HEK293 (cell line): ENCODE data around the gene OGFOD2.

Experiments
- CTCF ChIA-PET: fragments of 350-600 bp; formaldehyde crosslinking; extraction: SDS; loops from one replicate; lab custom pipeline; 2021; ENCODE audit warnings: antibody characterized with exemption; lab: Yijun Ruan, JAX
- POLR2A ChIA-PET: fragments of 300-600 bp; formaldehyde crosslinking; extraction: SDS; loops from one replicate; lab custom pipeline; 2020; ENCODE audit warnings: antibody characterized with exemption, inconsistent platforms; lab: Yijun Ruan, JAX
- H3K27ac ChIP-seq: fragments of 200-500 bp; sonication (Bioruptor generic); 2 replicates; pipeline ENCODE4 v1.5.1; 2014; ENCODE audit warnings: low read depth, low read length, control low read depth, inconsistent platforms; ENCODE audit errors: extremely low read depth
- H3K36me3 ChIP-seq, 2 experiments: fragments of 200-500 bp in 1 of 2; sonication (Bioruptor generic) in 1 of 2; 1 replicate in 1 of 2; 2 replicates in 1 of 2; pipeline ENCODE4 v1.5.1; 2014 to 2017; ENCODE audit warnings: inconsistent platforms in 2 of 2, low read length in 2 of 2; ENCODE audit not compliant: control insufficient read depth in 2 of 2, insufficient read depth in 1 of 2
- H3K4me1 ChIP-seq: fragments of 200-500 bp; sonication (Bioruptor generic); 2 replicates; pipeline ENCODE4 v1.5.1; 2014; ENCODE audit warnings: mild to moderate bottlenecking, low read length, inconsistent platforms; ENCODE audit not compliant: control insufficient read depth, insufficient read depth
- H3K4me3 ChIP-seq: 2 replicates; pipeline ENCODE4 v1.5.1; 2011; ENCODE audit warnings: low read depth, mild to moderate bottlenecking, control low read depth, low read length, moderate library complexity
- H3K9me3 ChIP-seq: fragments of 200-500 bp; sonication (Bioruptor generic); 2 replicates; pipeline ENCODE4 v1.5.1; 2014; ENCODE audit warnings: low read depth, low read length, inconsistent platforms; ENCODE audit not compliant: control insufficient read depth, insufficient read depth
- BCL6B ChIP-seq: fragments of 450-650 bp; formaldehyde crosslinking; IDR thresholded peaks from 2 replicates; pipeline ENCODE4 v1.5.1; 2017; ENCODE audit warnings: missing biosample characterization, missing genetic modification characterization
- GLIS1 ChIP-seq: fragments of 450-650 bp; formaldehyde crosslinking; IDR thresholded peaks from 2 replicates; pipeline ENCODE4 v1.5.1; 2016; ENCODE audit warnings: missing biosample characterization, missing genetic modification characterization
- GLIS2 ChIP-seq: fragments of 450-650 bp; formaldehyde crosslinking; IDR thresholded peaks from 2 replicates; pipeline ENCODE4 v1.5.1; 2016; ENCODE audit warnings: missing biosample characterization, missing genetic modification characterization
- HIC1 ChIP-seq: fragments of 450-650 bp; formaldehyde crosslinking; IDR thresholded peaks from 2 replicates; pipeline ENCODE4 v1.5.1; 2016; ENCODE audit warnings: missing biosample characterization, missing genetic modification characterization
- KLF1 ChIP-seq: fragments of 450-650 bp; formaldehyde crosslinking; IDR thresholded peaks from 2 replicates; pipeline ENCODE4 v1.5.1; 2016; ENCODE audit warnings: missing biosample characterization, missing genetic modification characterization
- MZF1 ChIP-seq: fragments of 450-650 bp; formaldehyde crosslinking; IDR thresholded peaks from 2 replicates; pipeline ENCODE4 v1.5.1; 2017; ENCODE audit warnings: missing biosample characterization, missing genetic modification characterization, borderline replicate concordance
- PBX3 ChIP-seq: sonication (generic); formaldehyde crosslinking; IDR thresholded peaks from 2 replicates; pipeline ENCODE4 v1.8.1; 2022; ENCODE audit warnings: mild to moderate bottlenecking, moderate library complexity, missing genetic modification reagents
- PRDM1 ChIP-seq: fragments of 450-650 bp; formaldehyde crosslinking; IDR thresholded peaks from 2 replicates; pipeline ENCODE4; 2016; ENCODE audit warnings: missing biosample characterization, missing genetic modification characterization
- ZBTB1 ChIP-seq: fragments of 450-650 bp; formaldehyde crosslinking; IDR thresholded peaks from 2 replicates; pipeline ENCODE4 v1.5.1; 2016; ENCODE audit warnings: missing biosample characterization, missing genetic modification characterization
- ZIC2 ChIP-seq: fragments of 450-650 bp; formaldehyde crosslinking; IDR thresholded peaks from 2 replicates; pipeline ENCODE4 v1.5.1; 2016; ENCODE audit warnings: missing biosample characterization, missing genetic modification characterization
- ZNF148 ChIP-seq: fragments of 450-650 bp; formaldehyde crosslinking; IDR thresholded peaks from 2 replicates; pipeline ENCODE4 v1.5.0; 2017; ENCODE audit warnings: missing biosample characterization, missing genetic modification characterization, borderline replicate concordance
- ZNF202 ChIP-seq: fragments of 450-650 bp; formaldehyde crosslinking; IDR thresholded peaks from 2 replicates; pipeline ENCODE4 v1.5.1; 2016; ENCODE audit warnings: missing biosample characterization, missing genetic modification characterization, borderline replicate concordance
- ZNF221 ChIP-seq: fragments of 450-650 bp; formaldehyde crosslinking; IDR thresholded peaks from 2 replicates; pipeline ENCODE4 v1.5.1; 2017; ENCODE audit warnings: missing biosample characterization, missing genetic modification characterization, borderline replicate concordance
- ZNF302 ChIP-seq: fragments of 450-650 bp; formaldehyde crosslinking; IDR thresholded peaks from 2 replicates; pipeline ENCODE4 v1.5.1; 2016; ENCODE audit warnings: missing biosample characterization, missing genetic modification characterization, low read depth
- ZNF366 ChIP-seq: fragments of 450-650 bp; formaldehyde crosslinking; conservative IDR thresholded peaks from 2 replicates; pipeline ENCODE4 v1.5.1; 2016; ENCODE audit warnings: missing biosample characterization, missing genetic modification characterization
- ZNF394 ChIP-seq: fragments of 450-650 bp; formaldehyde crosslinking; IDR thresholded peaks from 2 replicates; pipeline ENCODE4 v1.5.1; 2016; ENCODE audit warnings: missing biosample characterization, missing genetic modification characterization, mild to moderate bottlenecking, moderate library complexity, borderline replicate concordance
- ZNF416 ChIP-seq: fragments of 450-650 bp; formaldehyde crosslinking; IDR thresholded peaks from 2 replicates; pipeline ENCODE4 v1.5.1; 2016; ENCODE audit warnings: missing biosample characterization, missing genetic modification characterization
- ZNF48 ChIP-seq: fragments of 450-650 bp; formaldehyde crosslinking; IDR thresholded peaks from 2 replicates; pipeline ENCODE4 v1.5.1; 2016; ENCODE audit warnings: missing biosample characterization, missing genetic modification characterization
- ZNF571 ChIP-seq: fragments of 450-650 bp; formaldehyde crosslinking; IDR thresholded peaks from 2 replicates; pipeline ENCODE4 v1.5.0; 2017; ENCODE audit warnings: missing biosample characterization, missing genetic modification characterization
- ZNF596 ChIP-seq: fragments of 450-650 bp; IDR thresholded peaks from 2 replicates; pipeline ENCODE4 v1.5.0; 2018; ENCODE audit warnings: missing biosample characterization, mild to moderate bottlenecking, missing genetic modification characterization, moderate library complexity
- ZNF843 ChIP-seq: fragments of 450-650 bp; formaldehyde crosslinking; IDR thresholded peaks from 2 replicates; pipeline ENCODE4 v1.5.1; 2016; ENCODE audit warnings: missing biosample characterization, missing genetic modification characterization
- ZSCAN18 ChIP-seq: fragments of 450-650 bp; formaldehyde crosslinking; IDR thresholded peaks from 2 replicates; pipeline ENCODE4 v1.5.1; 2016; ENCODE audit warnings: missing biosample characterization, missing genetic modification characterization

OGFOD2 gene

GRCh38 chr12:123017753-123018152 lies 42.7 kb downstream of the OGFOD2 start:
- no peak overlapping the region for H3K27ac ChIP-seq
- no peaks in the 10 kb centered on the region; a peak in 1 of 3 replicates for H3K36me3 ChIP-seq
- TF ChIP-seq PRDM1 (peak; percentile 98), ZNF571 (tag by site-specific recombination) (no peak), ZNF596 (tag by site-specific recombination) (0 out of 2 replicates have a peak, but pooled peaks have one; percentile 24), ZNF366 (peak; percentile 95)
- ChIA-PET POLR2A (no interaction called here), CTCF (no interaction called here)
- H3K4me3 ChIP-seq, result no peak overlapping the region
- H3K4me1 ChIP-seq, result no peaks in the 10 kb centered on the region
- H3K9me3 ChIP-seq, result no peaks in the 10 kb centered on the region

- no peaks in the 10 kb centered on the region for H3K4me1 ChIP-seq
- TF ChIP-seq ZIC2 (tag by site-specific recombination) (peak; percentile 24; the same call in 1 of the 2 replicates), GLIS1 (tag by site-specific recombination) (peak; percentile 82), KLF1 (tag by site-specific recombination) (no peak)
- H3K36me3 ChIP-seq, result no peaks in the 10 kb centered on the region; a peak in 1 of 3 replicates
- H3K9me3 ChIP-seq, result no peaks in the 10 kb centered on the region
- CTCF ChIA-PET, result interaction anchor here (1.3 to 1.6 kb wide), 2 partner anchors 15 to 56 kb away, joined by 3 to 4 read pairs; no protein-coding TSS in a partner anchor
- 0 out of 2 replicates have a peak overlapping the region, but pooled peaks have one; percentile 16 for H3K27ac ChIP-seq
- POLR2A ChIA-PET, result no interaction called here
- H3K4me3 ChIP-seq, result no peak overlapping the region
Observed at GRCh38 chr12:123019841-123020138, 44.7 kb downstream of the OGFOD2 start.

GRCh38 chr12:123021688-123022604 lies 46.9 kb downstream of the OGFOD2 start:
- POLR2A ChIA-PET, result no interaction called here
- Histone ChIP-seq H3K9me3 (no peaks in the 10 kb centered on the region), H3K4me3 (no peak overlapping the region), H3K27ac (no peak overlapping the region), H3K4me1 (no peaks in the 10 kb centered on the region), H3K36me3 (no peaks in the 10 kb centered on the region; a peak in 1 of 3 replicates)
- CTCF ChIA-PET, result interaction anchor here (0.6 kb wide), 1 partner anchor 13 kb away, joined by 4 read pairs; no protein-coding TSS in a partner anchor
- TF ChIP-seq BCL6B (tag by site-specific recombination) (no peak), ZBTB1 (tag by site-specific recombination) (no peak), ZNF394 (no peak), ZNF571 (tag by site-specific recombination) (no peak), MZF1 (tag by site-specific recombination) (no peak), PBX3 (no peak), ZNF148 (tag by site-specific recombination) (no peak), ZNF302 (no peak), ZNF221 (no peak), ZNF48 (tag by site-specific recombination) (no peak), GLIS2 (no peak), ZNF843 (tag by site-specific recombination) (no peak), ZNF416 (tag by site-specific recombination) (no peak), ZSCAN18 (tag by site-specific recombination) (no peak), HIC1 (no peak), ZNF202 (tag by site-specific recombination) (no peak)
